Heart left ventricle (tissue), 13 donors: Measurements from ENCODE around the gene IFT172.

Experiments used
- CTCF ChIP-seq, 12 donors: fragments of 200-600 bp; sonication (generic) in 4 of 12; IDR thresholded peaks; one replicate each; pipeline versions ENCODE4 v1.5.0 to v1.8.0; 2018 to 2022; ENCODE audit warnings: antibody characterized with exemption in 12 of 12, mild to moderate bottlenecking in 5 of 12
- POLR2A ChIP-seq, 2 donors: fragments of 450-650 bp; IDR thresholded peaks; one replicate each; pipeline ENCODE4 v1.6.1; 2017; ENCODE audit warnings: antibody characterized with exemption in 2 of 2, mild to moderate bottlenecking in 2 of 2, moderate library complexity in 2 of 2
- donor health status: ischemic (EF 13 %, LVEDD 7.1; RV severe dilation, severe dysfunction).
- donor health status: DM: no; HTN: yes; CAD: no.
- donor health status: DM: no; HTN: no; CAD: no.
- donor health status: ischemic (EF 25% LVEDD 6.9; RV normal size, moderate dysfunction).
- donor health status: ischemic (EF 25% LVEDD 5.7; RV mildly dilated, moderate dysfunction).
- donor health status: ischemic (EF 35%, LVEDD 5.7; RV mildly dilated, moderate dysfunction).
- donor health status: nonischemic (EF 11% LVEDD 7.7; RV severe dilation, severe dysfunction).
- donor health status: DM: yes; HTN: yes; CAD: no.
- donor health status: PGD.
- donor health status: ischemic (EF 29% LVEDD 5.4; RV normal size, mild dysfunction).
- donor health status: nonischemic (EF 23%, LVEDD 6.1; RV moderate dilation, normal function).

- no peak for TF ChIP-seq CTCF (IDR thresholded peaks at IDR 0.05)
- no peak for TF ChIP-seq POLR2A (IDR thresholded peaks at IDR 0.05)
Observed at GRCh38 chr2:27422958-27423357, 66.6 kb downstream of the IFT172 start.
